Measurements from ENCODE around the gene MOAP1. TPM values are rescaled to one million over a fixed set of nuclear protein-coding genes. Genes with fewer than 3 reads are reported as not detected.

Gene MOAP1
- 11.3 and 15.0 TPM in 2 replicates for total RNA-seq

GRCh38 chr14:93184391-93185348, at the start of gene MOAP1, which contains the start of gene LYSET:
Gene MOAP1 (minus strand): TSS chr14:93184897. CDS start chr14:93184242, 655 bp downstream.
Gene LYSET (plus strand): TSS chr14:93185317. CDS start chr14:93185406, 89 bp downstream.

GRCh38 chr14:93206793-93207467, 22.2 kb upstream of the MOAP1 start, which contains the start of the genes GON7 and UBR7:
Gene GON7 (minus strand): TSS chr14:93207065. CDS start chr14:93207037, 28 bp downstream.
Gene UBR7 (plus strand): TSS chr14:93207256. CDS start chr14:93207292, 36 bp downstream.

Other genes starting within 250 kb of the MOAP1 start
- gene ITPK1, start 69.0 kb downstream of the MOAP1 start, total RNA-seq = 11.7 and 12.5 TPM in 2 replicates
- 7.4 and 10.2 TPM in 2 replicates for gene LYSET, start 420 bp upstream of the MOAP1 start, total RNA-seq
- gene GON7, start 22.2 kb upstream of the MOAP1 start, total RNA-seq = 11.2 and 17.0 TPM in 2 replicates
- gene UBR7, start 22.4 kb upstream of the MOAP1 start, total RNA-seq = 23.6 and 53.7 TPM in 2 replicates
- 25.2 and 28.0 TPM in 2 replicates for gene BTBD7, start 148.1 kb upstream of the MOAP1 start, total RNA-seq
- not detected in 2 replicates for gene COX8C, start 162.3 kb upstream of the MOAP1 start, total RNA-seq
- gene UNC79, start 246.0 kb upstream of the MOAP1 start, total RNA-seq = under 0.01 and 0.12 TPM in 2 replicates